SIG-M5 treated with dmso at 0.1 percent for 504 hours (cell line): ENCODE data around the gene SBSN.
A peak's percentile ranks its signal among the peaks of the same experiment; 100 is the strongest.

Source experiments
- DNase-seq: peaks from one replicate; lab custom pipeline; 2025; ENCODE audit not compliant: unreplicated experiment; lab: John Stamatoyannopoulos, UW

The SBSN gene

GRCh38 chr19:35555301-35556005 is 27.3 kb upstream of the SBSN start:
- DNase-seq = no peak

- DNase-seq = no peak
These were observed 26.0 kb upstream of the SBSN start for GRCh38 chr19:35554076-35554475.

GRCh38 chr19:35553385-35554000 is 25.4 kb upstream of the SBSN start:
- no peak for DNase-seq

- no peak for DNase-seq
These were observed 24.6 kb upstream of the SBSN start for GRCh38 chr19:35552534-35553384.

GRCh38 chr19:35551091-35551810 is 23.1 kb upstream of the SBSN start:
- DNase-seq = no peak

- DNase-seq = no peak
These were observed 21.9 kb upstream of the SBSN start for GRCh38 chr19:35549879-35550523.

- DNase-seq = peak; percentile 45
These were observed 21.2 kb upstream of the SBSN start for GRCh38 chr19:35549174-35549788.

- no peak for DNase-seq
These were observed 18.4 kb upstream of the SBSN start for GRCh38 chr19:35546532-35546931.

- no peak for DNase-seq
These were observed 17.8 kb upstream of the SBSN start for GRCh38 chr19:35545855-35546381.

- DNase-seq = peak; percentile 70
These were observed 17.1 kb upstream of the SBSN start, which contains the start of gene TMEM147 for GRCh38 chr19:35545001-35545854. Gene TMEM147 (plus strand): TSS chr19:35545626. CDS start chr19:35545740, 114 bp downstream.

- DNase-seq = no peak
These were observed 16.1 kb upstream of the SBSN start for GRCh38 chr19:35544110-35544802.

GRCh38 chr19:35543280-35544109 is 15.4 kb upstream of the SBSN start:
- no peak for DNase-seq

- no peak for DNase-seq
These were observed 14.1 kb upstream of the SBSN start for GRCh38 chr19:35542209-35542608.

- DNase-seq = no peak
These were observed 12.3 kb upstream of the SBSN start for GRCh38 chr19:35540356-35540927.

- no peak for DNase-seq
These were observed 11.7 kb upstream of the SBSN start for GRCh38 chr19:35539850-35540249.

- no peak for DNase-seq
These were observed 11.2 kb upstream of the SBSN start for GRCh38 chr19:35539314-35539713.

- no peak for DNase-seq
These were observed 6.8 kb upstream of the SBSN start for GRCh38 chr19:35534803-35535480.
